ENCODE measurements around the gene MUC16.

Gene MUC16

DNA sequence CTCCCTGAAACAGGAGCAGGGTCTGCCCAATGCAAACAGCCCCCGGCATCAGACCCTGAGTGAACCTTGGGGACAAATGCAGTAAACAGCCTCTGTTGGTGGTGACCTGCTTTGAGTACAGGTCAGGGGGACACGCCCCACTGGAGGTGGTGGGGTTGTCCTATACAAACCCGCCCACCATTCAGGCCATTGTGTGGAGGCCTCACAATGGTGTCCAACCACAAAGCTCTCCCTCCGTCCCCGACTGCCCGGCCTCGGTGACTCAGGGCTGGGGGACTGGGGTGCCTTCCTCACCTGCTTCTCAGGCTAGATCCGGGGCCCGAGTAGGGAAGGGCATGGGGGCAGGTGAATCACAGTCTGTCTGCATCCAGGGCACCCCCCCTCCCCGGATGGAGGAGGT lies 1.5 kb downstream of the MUC16 start:
- no peak for DNase-seq

- no peak for DNase-seq
These were observed 9.3 kb downstream of the MUC16 start for GRCh38 chr19:9000933-9001332.

DNA sequence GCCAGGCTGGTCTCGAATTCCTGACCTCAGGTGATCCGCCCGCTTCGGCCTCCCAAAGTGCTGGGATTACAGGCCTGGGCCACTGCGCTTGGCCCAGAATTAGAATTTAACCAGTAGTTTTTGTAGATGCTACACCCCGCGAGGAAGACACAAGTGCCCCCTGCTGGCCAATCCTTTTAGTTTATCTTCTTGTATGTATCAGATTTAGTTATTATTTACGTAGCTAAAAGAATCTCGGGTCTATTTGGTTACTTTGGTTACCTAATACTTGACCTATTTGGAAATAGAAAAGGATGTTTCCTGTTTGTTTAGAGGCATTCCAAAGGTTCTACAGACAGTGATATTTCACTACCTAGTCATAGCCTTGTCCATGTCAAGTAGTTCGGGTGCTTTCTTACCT lies 22.0 kb downstream of the MUC16 start:
- no peak for DNase-seq

DNA sequence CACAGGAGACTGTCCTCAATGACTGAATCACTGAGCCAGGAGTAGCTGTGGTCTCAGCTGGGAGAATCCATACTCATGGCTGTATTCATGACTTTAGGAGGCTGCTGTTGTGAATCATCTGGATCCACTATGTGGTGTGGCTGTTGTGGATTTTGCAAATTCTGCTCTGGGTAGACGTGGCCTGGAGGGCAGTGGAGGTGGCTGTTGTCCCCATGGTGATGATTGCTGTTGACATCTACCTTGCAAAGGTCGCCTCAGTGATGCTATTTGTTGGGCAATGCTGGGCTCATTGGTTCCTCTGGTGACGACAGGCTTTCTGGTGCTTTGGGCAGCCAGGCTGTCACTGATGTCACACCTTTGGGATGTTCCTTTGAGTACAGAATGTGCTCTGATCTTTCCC lies 23.9 kb downstream of the MUC16 start:
- DNase-seq, result no peak

- DNase-seq, result no peak
These were observed 36.6 kb downstream of the MUC16 start for GRCh38 chr19:8973501-8974091.

DNA sequence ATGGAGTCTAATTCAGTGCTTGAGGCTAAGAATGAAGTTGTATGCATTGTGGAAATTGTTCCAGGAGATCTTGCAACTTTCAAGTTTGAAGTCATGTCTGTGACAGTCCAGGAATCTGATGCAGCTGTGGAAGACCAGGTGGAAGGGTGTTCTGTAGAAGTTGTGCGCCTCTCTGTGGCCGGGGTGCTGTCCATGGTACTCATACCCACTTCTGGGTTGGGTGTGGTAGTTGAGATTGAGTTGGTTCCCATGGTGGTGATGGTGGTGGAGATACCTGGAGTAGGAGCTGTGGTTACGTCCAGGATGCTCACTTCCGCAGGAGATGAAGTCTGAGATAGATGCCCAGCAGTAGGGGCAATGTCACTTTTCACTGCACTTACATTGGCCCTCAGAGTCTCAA lies 44.3 kb downstream of the MUC16 start:
- DNase-seq, result no peak
